GM12878 (cell line): Measurements from ENCODE around the gene TOX2. TPM values are rescaled to one million over a fixed set of nuclear protein-coding genes. Genes with fewer than 3 reads are reported as not detected.

Experiments
- ATAC-seq: fragments of 200-7000 bp; cut with Tn5 transposase; 3 replicates; pipeline ENCODE4 v1.9.1; 2020; ENCODE audit warnings: mild to moderate bottlenecking, moderate library complexity
- BruUV-seq: library from RNA; stranded (reverse); fragments of 400-500 nt; replicated peaks from 2 replicates; lab custom pipeline; 2021; lab: Mats Ljungman, UMichigan
- CTCF ChIA-PET: fragments of 300-600 bp; sonication (Branson Sonifier 250); formaldehyde crosslinking; extraction: SDS; loops from one replicate; lab custom pipeline; 2021; ENCODE audit warnings: inconsistent platforms; lab: Yijun Ruan, JAX
- POLR2A ChIA-PET: fragments of 350-600 bp; formaldehyde crosslinking; extraction: SDS; loops from one replicate; lab custom pipeline; 2021; ENCODE audit warnings: inconsistent platforms; lab: Charles Lee
- RAD21 ChIA-PET: fragments of 300-600 bp; sonication (Branson Sonifier 250); formaldehyde crosslinking; loops from one replicate; lab custom pipeline; 2023; ENCODE audit warnings: antibody characterized with exemption; ENCODE audit not compliant: unreplicated experiment; lab: Charles Lee
- SMC1A ChIA-PET: fragments of 300-600 bp; sonication (Branson Sonifier 250); formaldehyde crosslinking; loops from one replicate; lab custom pipeline; 2023; ENCODE audit not compliant: unreplicated experiment, uncharacterized antibody; lab: Charles Lee
- DNase-seq: peaks from one replicate; pipeline ENCODE4 v3.0.0-alpha.2; 2011; ENCODE audit warnings: low read depth, low spot score
- FAIRE-seq: peaks from 3 replicates; lab custom pipeline; 2011; peaks lifted over from hg19 to GRCh38; lab: Jason Lieb, UNC
- H2AFZ ChIP-seq: 2 replicates; pipeline ENCODE4 v1.6.0; 2011; ENCODE audit warnings: low read depth, low read length, control low read depth; ENCODE audit not compliant: control insufficient read depth
- H3K27ac ChIP-seq: 2 replicates; pipeline ENCODE4 v1.5.1; 2011; ENCODE audit warnings: control low read depth; ENCODE audit not compliant: control insufficient read depth, insufficient read depth
- H3K27me3 ChIP-seq, 2 experiments: replicated peaks in 1 of 2; 2 replicates each; pipeline versions ENCODE4 v1.6.0 to v1.6.1; 2011; ENCODE audit warnings: low read length in 1 of 2; ENCODE audit not compliant: control insufficient read depth in 2 of 2, insufficient read depth in 2 of 2
- H3K36me3 ChIP-seq, 2 experiments: 2 replicates each; pipeline ENCODE4 v1.5.1; 2011; ENCODE audit warnings: low read length in 1 of 2; ENCODE audit not compliant: control insufficient read depth in 2 of 2, insufficient read depth in 2 of 2
- H3K4me1 ChIP-seq: 2 replicates; pipeline ENCODE4 v1.6.1; 2011; ENCODE audit warnings: mild to moderate bottlenecking, low read length, moderate library complexity, mixed read lengths; ENCODE audit not compliant: control insufficient read depth, insufficient read depth
- H3K4me2 ChIP-seq: 2 replicates; pipeline ENCODE4 v1.6.0; 2011; ENCODE audit warnings: control low read depth; ENCODE audit not compliant: control insufficient read depth, insufficient read depth
- H3K4me3 ChIP-seq: fragments of 200-600 bp; sonication (generic); 2 replicates; pipeline ENCODE4 v1.5.1; 2016
- H3K79me2 ChIP-seq: 2 replicates; pipeline ENCODE4 v1.6.0; 2011; ENCODE audit warnings: low read length; ENCODE audit not compliant: control insufficient read depth, insufficient read depth
- H3K9ac ChIP-seq: 2 replicates; pipeline ENCODE4 v1.8.0; 2011; ENCODE audit warnings: low read length, control low read depth, mixed read lengths; ENCODE audit not compliant: control insufficient read depth, insufficient read depth
- H3K9me3 ChIP-seq: replicated peaks from 3 replicates; pipeline ENCODE4 v1.5.1; 2011; ENCODE audit warnings: mild to moderate bottlenecking, low read length; ENCODE audit not compliant: control insufficient read depth, insufficient read depth
- H4K20me1 ChIP-seq: 2 replicates; pipeline ENCODE4 v1.6.0; 2011; ENCODE audit not compliant: control insufficient read depth, insufficient read depth
- BCL3 ChIP-seq: IDR thresholded peaks from 2 replicates; pipeline ENCODE4 v1.6.1; 2011; ENCODE audit warnings: borderline replicate concordance, low read depth, mild to moderate bottlenecking, moderate library complexity, low read length; ENCODE audit not compliant: insufficient read depth, poor library complexity, severe bottlenecking
- CREM ChIP-seq: IDR thresholded peaks from 2 replicates; pipeline ENCODE4 v1.6.1; 2014; ENCODE audit warnings: antibody characterized with exemption, low read depth
- EGR1 ChIP-seq, 2 experiments: IDR thresholded peaks; 1 replicate in 1 of 2; 2 replicates in 1 of 2; pipeline ENCODE4 v1.6.1; 2011 to 2012; ENCODE audit warnings: low read depth in 2 of 2, low read length in 2 of 2, borderline replicate concordance in 1 of 2, mild to moderate bottlenecking in 1 of 2, moderate library complexity in 1 of 2
- LARP7 ChIP-seq: fragments of 450-650 bp; IDR thresholded peaks from 2 replicates; pipeline ENCODE4 v1.6.1; 2017; ENCODE audit warnings: mild to moderate bottlenecking
- MYC ChIP-seq: IDR thresholded peaks from 2 replicates; pipeline ENCODE4 v1.6.1; 2011; ENCODE audit warnings: mild to moderate bottlenecking, low read length, moderate library complexity, inconsistent platforms; ENCODE audit not compliant: insufficient read depth, insufficient replicate concordance, insufficient read length, severe bottlenecking
- POLR2AphosphoS2 ChIP-seq: IDR thresholded peaks from 2 replicates; pipeline ENCODE4 v1.6.1; 2011; ENCODE audit warnings: low read depth, mild to moderate bottlenecking, low read length, improper control_type of control experiment, moderate library complexity
- POU2F2 ChIP-seq: IDR thresholded peaks from 3 replicates; pipeline ENCODE4 v1.6.1; 2011; ENCODE audit warnings: low read depth, mild to moderate bottlenecking, low read length, borderline replicate concordance
- RB1 ChIP-seq: fragments of 450-650 bp; formaldehyde crosslinking; IDR thresholded peaks from 2 replicates; pipeline ENCODE4 v1.6.1; 2017; ENCODE audit warnings: mild to moderate bottlenecking, borderline replicate concordance
- STAT3 ChIP-seq: IDR thresholded peaks from 2 replicates; pipeline ENCODE4 v1.6.1; 2011; ENCODE audit warnings: low read depth, low read length, improper control_type of control experiment
- YY1 ChIP-seq: IDR thresholded peaks from 2 replicates; pipeline ENCODE4 v1.6.1; 2011; ENCODE audit warnings: low read depth, mild to moderate bottlenecking, low read length
- ZNF274 ChIP-seq: IDR thresholded peaks from one replicate; pipeline ENCODE4 v1.8.0; 2011; ENCODE audit not compliant: insufficient read length, insufficient read depth
- WGBS: methylation state at CpG from one replicate; pipeline ENCODE4 v1.1.6; 2016; ENCODE audit warnings: low lambda C conversion rate; ENCODE audit not compliant: insufficient replicate concordance, insufficient coverage; ENCODE audit errors: missing lambda C conversion rate; 5-methylcytosine and 5-hydroxymethylcytosine counted together
- in situ Hi-C: fragments of 300-500 bp; cut with MboI; formaldehyde crosslinking; loops from 9 replicates; pipeline ENCODE4 v1.14.3; 2018; ENCODE audit warnings: mixed read lengths
- intact Hi-C: fragments of 100-400 bp; cut with micrococcal nuclease; formaldehyde crosslinking; loops from one replicate; pipeline ENCODE4 v1.14.2; 2022; ENCODE audit not compliant: unreplicated experiment
- polyA plus RNA-seq, 11 experiments: library from polyadenylated mRNA; depleted of rRNA in 4 of 11; unstranded in 6 of 11; stranded (reverse) in 5 of 11; fragments of >200 nt; fragmentation: Nextera tagmentation in 4 of 11; fragmentation: Illumina TruSeq in 1 of 11; extraction: Ambion mirVana in 4 of 11; extraction: Trizol in 1 of 11; gene quantifications; 1 replicate in 1 of 11; 2 replicates in 10 of 11; pipeline versions ENCODE4 v1.2.1 to v1.2.3, GENCODE V29; 2011 to 2016; ENCODE audit warnings: inconsistent platforms in 2 of 11, missing spikeins in 2 of 11, low read depth in 1 of 11
- total RNA-seq, 4 experiments: library from RNA; depleted of rRNA in 3 of 4; stranded (reverse); fragments of >200 nt in 3 of 4; fragmentation: Illumina TruSeq in 1 of 4; extraction: Trizol in 1 of 4; gene quantifications; 2 replicates each; pipeline versions ENCODE4 v1.2.1 to v1.2.3, GENCODE V29; 2013 to 2021

TOX2 gene
- total and polyA plus RNA-seq, 10 of the 15 experiments (the other 5 are each of a cell fraction or from before 2014, with no cell fraction given) = 2.6 to 40.5 (median 7.9) TPM

- FAIRE-seq = no peak
- intact Hi-C loops = no loop called here
- no peak overlapping the region for H2AFZ ChIP-seq
Observed at GRCh38 chr20:44098256-44098630, 183.6 kb downstream of the TOX2 start.

More at GRCh38 chr20:44098256-44098630, 183.6 kb downstream of the TOX2 start:
- in situ Hi-C loops = no loop called here
- DNase-seq (no peak), ATAC-seq (peak; percentile 30; the same call in 2 of the 3 replicates)
- Histone ChIP-seq H3K27me3 (no peaks in the 10 kb centered on the region), H3K36me3 (no peaks in the 10 kb centered on the region), H3K9ac (no peak overlapping the region), H3K4me2 (no peak overlapping the region), H3K4me3 (no peak overlapping the region), H3K9me3 (no peaks in the 10 kb centered on the region), H3K79me2 (no peaks in the 10 kb centered on the region), H3K4me1 (no peaks in the 10 kb centered on the region), H4K20me1 (no peaks in the 10 kb centered on the region), H3K27ac (no peak overlapping the region)
- BruUV-seq = no TSS peak
- ChIA-PET SMC1A (interaction anchor here (0.9 to 1.4 kb wide), 2 partner anchors 9 to 650 kb away, joined by 3 to 4 read pairs; no protein-coding TSS in a partner anchor), CTCF (interaction anchor here (0.8 to 2.1 kb wide), 5 partner anchors 9 to 650 kb away, joined by 3 to 6 read pairs (median 5); no protein-coding TSS in a partner anchor), RAD21 (interaction anchor here (1.8 kb wide), 1 partner anchor 17 kb away, joined by 5 read pairs; no protein-coding TSS in a partner anchor), POLR2A (no interaction called here)
- 92% methylated on average over 6 of the region's 6 CpGs for WGBS
- TF ChIP-seq LARP7 (no peak), POU2F2 (no peak), CREM (no peak), MYC (no peak), EGR1 (IDR thresholded peaks at IDR 0.05; ENCODE audit: borderline replicate concordance in 1 of 2, low read depth in 2 of 2, low read length in 2 of 2) (no peak), YY1 (no peak), STAT3 (no peak), ZNF274 (no peak), RB1 (no peak), POLR2AphosphoS2 (no peak), BCL3 (no peak)
